Embryonic facial prominence (tissue), 1 donor: Measurements from ENCODE around the gene HP1BP3.

Source experiments
- DNase-seq: peaks from one replicate; pipeline ENCODE4 v3.0.0-alpha.2; 2016; ENCODE audit errors: extremely low spot score

Gene HP1BP3

DNA sequence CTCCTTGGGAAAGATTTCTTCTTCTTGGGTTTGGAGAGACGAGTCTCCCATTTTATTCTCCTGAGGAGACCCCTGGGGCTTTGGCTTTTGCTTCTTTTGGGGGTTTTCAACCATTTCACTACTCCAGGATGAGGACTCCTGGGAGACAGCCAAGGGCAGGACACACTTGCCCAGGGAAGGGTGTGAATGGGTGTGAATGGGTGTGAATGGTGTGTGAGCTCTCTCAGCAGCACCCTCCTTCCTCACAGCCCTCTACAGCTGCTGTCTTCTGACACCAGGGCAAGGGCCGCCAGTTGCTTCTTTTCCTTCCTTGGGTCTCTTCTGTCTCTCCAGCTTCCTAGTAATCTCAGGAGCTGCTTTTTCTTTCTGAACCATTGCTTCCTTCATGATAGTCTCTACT is 93.5 kb downstream of the HP1BP3 start:
- DNase-seq: no peak
